H1 (cell line): ENCODE measurements around the gene TBC1D13. TPM values are rescaled to one million over a fixed set of nuclear protein-coding genes. Genes with fewer than 3 reads are reported as not detected.
"Not testable (repeated sequence)": the region's sequence is repeated elsewhere in the genome, so short reads cannot be mapped to it uniquely, and the experiment has no call there.

ENCODE experiments used
- CTCF ChIA-PET: fragments of 300-600 bp; sonication (Branson Sonifier 250); formaldehyde crosslinking; loops from one replicate; lab custom pipeline; 2021; ENCODE audit not compliant: partially characterized antibody; lab: Charles Lee
- POLR2A ChIA-PET: fragments of 300-600 bp; sonication (Branson Sonifier 250); formaldehyde crosslinking; loops from one replicate; lab custom pipeline; 2021; ENCODE audit warnings: inconsistent platforms; ENCODE audit not compliant: partially characterized antibody; lab: Charles Lee
- DNase-seq, 2 experiments: peaks; one replicate each; pipeline versions ENCODE4 v3.0.0 to v3.0.0-alpha.2; 2010 to 2022; ENCODE audit warnings: low spot score in 2 of 2, low read depth in 1 of 2, mixed read lengths in 1 of 2
- FAIRE-seq: peaks from 2 replicates; lab custom pipeline; 2011; peaks lifted over from hg19 to GRCh38; lab: Jason Lieb, UNC
- H2AFZ ChIP-seq: 2 replicates; pipeline ENCODE4 v1.8.1; 2012; ENCODE audit warnings: low read length, inconsistent platforms
- H2AK5ac ChIP-seq: 2 replicates; pipeline ENCODE4 v1.6.1; 2013; ENCODE audit warnings: low read depth, low read length
- H2BK120ac ChIP-seq: replicated peaks from 2 replicates; pipeline ENCODE3; 2013; ENCODE audit warnings: low read depth, low read length, inconsistent platforms
- H2BK12ac ChIP-seq: 2 replicates; pipeline ENCODE4 v1.6.1; 2013; ENCODE audit warnings: low read depth, low read length
- H2BK15ac ChIP-seq: 2 replicates; pipeline ENCODE4 v1.6.1; 2013; ENCODE audit warnings: low read length
- H2BK20ac ChIP-seq: 2 replicates; pipeline ENCODE4 v1.6.1; 2013; ENCODE audit warnings: low read length
- H2BK5ac ChIP-seq: 2 replicates; pipeline ENCODE4 v1.6.1; 2013; ENCODE audit warnings: low read depth, low read length
- H3K14ac ChIP-seq: 2 replicates; pipeline ENCODE4 v1.6.1; 2013; ENCODE audit warnings: inconsistent platforms; ENCODE audit not compliant: insufficient read length
- H3K18ac ChIP-seq: 2 replicates; pipeline ENCODE4 v1.6.1; 2013; ENCODE audit warnings: low read length; ENCODE audit errors: extremely low read depth
- H3K23ac ChIP-seq: 2 replicates; pipeline ENCODE4 v1.6.1; 2013; ENCODE audit warnings: inconsistent platforms; ENCODE audit not compliant: insufficient read length
- H3K23me2 ChIP-seq: 2 replicates; pipeline ENCODE4 v1.6.1; 2013; ENCODE audit warnings: low read depth, low read length
- H3K27ac ChIP-seq: 2 replicates; pipeline ENCODE4 v1.6.1; 2011; ENCODE audit warnings: low read depth, low read length, inconsistent platforms
- H3K27me3 ChIP-seq, 4 experiments: replicated peaks in 1 of 4; 1 replicate in 1 of 4; 2 replicates in 3 of 4; pipeline versions ENCODE4 v1.6.1 to v1.8.1; 2011 to 2013; ENCODE audit warnings: low read length in 3 of 4, mild to moderate bottlenecking in 3 of 4, inconsistent platforms in 2 of 4, mixed read lengths in 2 of 4, moderate library complexity in 1 of 4; ENCODE audit not compliant: control insufficient read depth in 3 of 4, insufficient read depth in 3 of 4; ENCODE audit errors: extremely low read depth in 1 of 4
- H3K36me3 ChIP-seq, 4 experiments: 2 replicates each; pipeline versions ENCODE4 v1.6.1 to v1.8.1; 2011 to 2013; ENCODE audit warnings: mild to moderate bottlenecking in 4 of 4, low read length in 3 of 4, moderate library complexity in 2 of 4, control low read depth in 1 of 4, inconsistent platforms in 1 of 4; ENCODE audit not compliant: insufficient read depth in 4 of 4, control insufficient read depth in 2 of 4
- H3K4ac ChIP-seq: replicated peaks from 2 replicates; pipeline ENCODE3; 2013; ENCODE audit warnings: low read length, low read depth, mixed read lengths, inconsistent platforms; ENCODE audit not compliant: insufficient read length
- H3K4me1 ChIP-seq, 4 experiments: replicated peaks in 1 of 4; 1 replicate in 1 of 4; 2 replicates in 3 of 4; pipeline versions ENCODE4 v1.6.1 to v1.8.1; 2011 to 2013; ENCODE audit warnings: low read length in 3 of 4, inconsistent platforms in 2 of 4, mixed read lengths in 1 of 4; ENCODE audit not compliant: insufficient read depth in 4 of 4, control insufficient read depth in 3 of 4
- H3K4me2 ChIP-seq, 2 experiments: 2 replicates each; pipeline versions ENCODE4 v1.6.1 to v1.8.1; 2011 to 2013; ENCODE audit warnings: low read depth in 2 of 2, low read length in 2 of 2, control low read depth in 1 of 2, inconsistent platforms in 1 of 2, mild to moderate bottlenecking in 1 of 2; ENCODE audit not compliant: insufficient read depth in 1 of 2
- H3K4me3 ChIP-seq, 4 experiments: fragments of 200-600, 300-600 bp in 1 of 4; sonication (generic), shearing (Covaris generic), sonication (Bioruptor Twin) in 1 of 4; 2 replicates each; pipeline versions ENCODE4 v1.5.1 to v1.8.1; 2011 to 2016; ENCODE audit warnings: low read length in 4 of 4, low read depth in 3 of 4, control low read depth in 2 of 4, inconsistent platforms in 2 of 4, mild to moderate bottlenecking in 2 of 4, mixed read lengths in 1 of 4, moderate library complexity in 1 of 4; ENCODE audit not compliant: insufficient read depth in 2 of 4; ENCODE audit errors: extremely low read depth in 1 of 4
- H3K56ac ChIP-seq: replicated peaks from 2 replicates; pipeline ENCODE3; 2013; ENCODE audit warnings: low read depth, mild to moderate bottlenecking, mixed read lengths, low read length, inconsistent platforms; ENCODE audit not compliant: insufficient read length
- H3K79me1 ChIP-seq: 2 replicates; pipeline ENCODE4 v1.6.1; 2013; ENCODE audit warnings: low read depth, low read length, control low read depth
- H3K79me2 ChIP-seq, 2 experiments: 2 replicates each; pipeline versions ENCODE4 v1.6.1 to v1.8.1; 2012 to 2013; ENCODE audit warnings: low read length in 2 of 2, mild to moderate bottlenecking in 2 of 2, inconsistent platforms in 1 of 2; ENCODE audit not compliant: insufficient read depth in 2 of 2, control insufficient read depth in 1 of 2
- H3K9ac ChIP-seq, 4 experiments: replicated peaks in 1 of 4; 1 replicate in 1 of 4; 2 replicates in 3 of 4; pipeline versions ENCODE4 v1.6.1 to v1.8.1; 2011 to 2013; ENCODE audit warnings: low read depth in 3 of 4, low read length in 3 of 4, control low read depth in 2 of 4, mild to moderate bottlenecking in 2 of 4, moderate library complexity in 2 of 4, inconsistent platforms in 1 of 4; ENCODE audit errors: extremely low read depth in 1 of 4
- H3K9me3 ChIP-seq, 2 experiments: 2 replicates each; pipeline versions ENCODE4 v1.6.1 to v1.8.1; 2012 to 2013; ENCODE audit warnings: mild to moderate bottlenecking in 2 of 2, moderate library complexity in 2 of 2, control low read depth in 1 of 2, inconsistent platforms in 1 of 2, low read depth in 1 of 2, low read length in 1 of 2, mixed read lengths in 1 of 2; ENCODE audit not compliant: insufficient read depth in 2 of 2
- H4K20me1 ChIP-seq, 2 experiments: replicated peaks in 1 of 2; 2 replicates each; pipeline versions ENCODE3 to v1.8.1; 2011 to 2013; ENCODE audit warnings: inconsistent platforms in 2 of 2, low read length in 2 of 2, mild to moderate bottlenecking in 1 of 2; ENCODE audit not compliant: insufficient read depth in 2 of 2, control insufficient read depth in 1 of 2
- H4K5ac ChIP-seq: 2 replicates; pipeline ENCODE4 v1.6.1; 2013; ENCODE audit warnings: low read length, low read depth, mixed read lengths, inconsistent platforms; ENCODE audit not compliant: insufficient read length
- H4K8ac ChIP-seq: 2 replicates; pipeline ENCODE4 v1.8.0; 2013; ENCODE audit warnings: mild to moderate bottlenecking, moderate library complexity, low read length, inconsistent platforms; ENCODE audit not compliant: insufficient read depth; ENCODE audit errors: extremely low read depth
- H4K91ac ChIP-seq: replicated peaks from 2 replicates; pipeline ENCODE3; 2013; ENCODE audit warnings: low read length, mixed read lengths, inconsistent platforms; ENCODE audit not compliant: insufficient read length
- CTCF ChIP-seq, 3 experiments: IDR thresholded peaks; 1 replicate in 2 of 3; 2 replicates in 1 of 3; pipeline versions ENCODE4 v1.5.1 to v1.6.1; 2011; ENCODE audit warnings: low read length in 3 of 3, mild to moderate bottlenecking in 3 of 3, inconsistent platforms in 2 of 3, low read depth in 1 of 3, moderate library complexity in 1 of 3; ENCODE audit not compliant: insufficient read depth in 1 of 3; ENCODE audit errors: control extremely low read depth in 1 of 3
- RAD21 ChIP-seq, 2 experiments: IDR thresholded peaks in 1 of 2; conservative IDR thresholded peaks in 1 of 2; 2 replicates each; pipeline ENCODE4 v1.6.1; 2011; ENCODE audit warnings: low read depth in 2 of 2, low read length in 2 of 2, improper control_type of control experiment in 1 of 2, inconsistent platforms in 1 of 2, mild to moderate bottlenecking in 1 of 2, moderate library complexity in 1 of 2
- WGBS, 2 experiments: shearing (Covaris generic) in 1 of 2; methylation state at CpG; one replicate each; pipeline versions ENCODE4 v1.1.6 to v1.1.7; 2013 to 2015; ENCODE audit warnings: low lambda C conversion rate in 2 of 2, mixed read lengths in 2 of 2, inconsistent platforms in 1 of 2, low coverage in 1 of 2, missing lambda C conversion rate in 1 of 2; ENCODE audit not compliant: insufficient replicate concordance in 2 of 2, insufficient coverage in 1 of 2, insufficient read length in 1 of 2; ENCODE audit errors: extremely low coverage in 1 of 2, missing lambda C conversion rate in 1 of 2; 5-methylcytosine and 5-hydroxymethylcytosine counted together
- polyA plus RNA-seq, 7 experiments: library from polyadenylated mRNA; depleted of rRNA in 3 of 7; stranded (reverse) in 5 of 7; unstranded in 2 of 7; fragments of >200 nt in 5 of 7; fragments of 200-250 nt in 2 of 7; gene quantifications; 1 replicate in 5 of 7; 2 replicates in 1 of 7; 4 replicates in 1 of 7; pipeline versions ENCODE4 v1.2.1 to v1.2.3, GENCODE V29; 2011 to 2013; ENCODE audit warnings: missing spikeins in 2 of 7, mixed read lengths in 2 of 7
- total RNA-seq: library from RNA; stranded (reverse); fragmentation: NEBNext Ultra II Directional; extraction: Animal tissue kit (Norgen Biotek cat#: 25700); gene quantifications from 2 replicates; pipeline ENCODE4 v1.2.1, GENCODE V29; 2021

The TBC1D13 gene
- total and polyA plus RNA-seq, 2 of the 8 experiments (the other 6 are each of a cell fraction or from before 2014, with no cell fraction given), result 21.3 to 24.7 TPM

- not testable (repeated sequence) for H3K4me1 ChIP-seq, H3K36me3 ChIP-seq, H2BK12ac ChIP-seq, H4K8ac ChIP-seq, H3K79me1 ChIP-seq, H2BK5ac ChIP-seq, H2AK5ac ChIP-seq, H2BK20ac ChIP-seq, H4K20me1 ChIP-seq, H4K91ac ChIP-seq, FAIRE-seq, H3K4ac ChIP-seq, H3K4me2 ChIP-seq, H3K14ac ChIP-seq, H3K23me2 ChIP-seq, H3K18ac ChIP-seq, H3K23ac ChIP-seq, H2BK15ac ChIP-seq, H2BK120ac ChIP-seq, H3K4me3 ChIP-seq, H3K27ac ChIP-seq, H3K56ac ChIP-seq, H4K5ac ChIP-seq
- ChIA-PET POLR2A (interaction anchor here (1.0 to 1.4 kb wide), 2 partner anchors 31 to 98 kb away, joined by 3 read pairs; no protein-coding TSS in a partner anchor), CTCF (interaction anchor here (0.6 to 4.3 kb wide), 20 partner anchors 9 to 1775 kb away, joined by 3 to 44 read pairs (median 4); partner anchors contain the start of gene SPOUT1)
- 84% methylated on average over 10 of the region's 10 CpGs; no CpG with 5 or more reads in 1 of the 2 experiments for WGBS, 2 experiments
- H3K9me3 ChIP-seq, result peaks cover 8 to 12% of the 10 kb centered on the region in 2 experiments; a peak in 3 of 4 replicates
- TF ChIP-seq CTCF (IDR thresholded peaks at IDR 0.05; ENCODE audit: control extremely low read depth in 1 of 3, insufficient read depth in 1 of 3, low read depth in 1 of 3, low read length in 3 of 3), result peak; percentile 8 to 65 (median 26)
- TF ChIP-seq RAD21 (IDR thresholded peaks at IDR 0.05 in 1 of 2, conservative IDR thresholded peaks at IDR 0.05 in 1 of 2; ENCODE audit: low read depth in 2 of 2, low read length in 2 of 2), result peak; percentile 64 to 68
- TF ChIP-seq, all 59 proteins: peak for 2; not testable (repeated sequence) for 57
- not testable (repeated sequence) for H3K27me3 ChIP-seq, H2AFZ ChIP-seq, H3K79me2 ChIP-seq, DNase-seq, H3K9ac ChIP-seq
These were observed 64.9 kb downstream of the TBC1D13 start for GRCh38 chr9:128851779-128852600.
